Measurements from ENCODE around the gene F2R.

GRCh38 chr5:76764374-76764773, 48.4 kb downstream of the F2R start:
- TF ChIP-seq CTCF (IDR thresholded peaks at IDR 0.05) (no peak), POLR2A (IDR thresholded peaks at IDR 0.05) (no peak), POLR2AphosphoS5 (IDR thresholded peaks at IDR 0.05) (no peak), EP300 (IDR thresholded peaks at IDR 0.05) (no peak)

Measured in suprapubic skin (tissue), 4 donors.